Measurements from ENCODE around the gene BBS12.

The BBS12 gene

DNA sequence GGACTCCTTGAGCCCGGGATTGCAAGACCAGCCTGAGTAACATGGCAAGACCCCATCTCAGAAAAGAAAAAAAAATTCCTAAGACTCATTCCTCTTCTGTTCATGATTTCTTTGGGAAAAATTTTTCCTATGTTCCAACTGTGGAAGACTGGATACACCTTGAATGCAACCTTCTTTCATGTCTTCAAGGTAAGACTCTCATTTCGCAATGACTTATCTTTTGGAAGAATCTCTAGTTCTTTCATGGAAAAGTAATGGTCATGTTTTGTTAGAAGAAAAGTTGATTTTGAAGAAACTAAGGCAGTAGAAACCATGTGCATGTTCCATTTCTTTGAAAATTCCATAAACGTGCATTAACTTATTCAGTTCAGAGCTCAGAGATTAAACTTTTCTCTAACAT is 26.0 kb upstream of the BBS12 start:
- Mint-ChIP-seq H3K36me3 (peaks cover 6% of the 10 kb centered on the region), H3K4me1 (peaks cover 32% of the 10 kb centered on the region), H3K4me3 (no peak overlapping the region), H3K9me3 (no peaks in the 10 kb centered on the region), H3K27ac (no peak overlapping the region)
- no peak for DNase-seq (ENCODE audit: low spot score in 2 of 2)
- ATAC-seq = no peak

- Mint-ChIP-seq H3K36me3 (peaks cover 6% of the 10 kb centered on the region), H3K9me3 (no peaks in the 10 kb centered on the region), H3K4me3 (no peak overlapping the region), H3K4me1 (peaks cover 35% of the 10 kb centered on the region), H3K27ac (peak overlapping the region; percentile 57)
- ATAC-seq = no peak
- peak in 1 of 2 donors; percentile 66 for DNase-seq (ENCODE audit: low spot score in 2 of 2)
These were observed 25.0 kb upstream of the BBS12 start for GRCh38 chr4:122707497-122707896.

DNA sequence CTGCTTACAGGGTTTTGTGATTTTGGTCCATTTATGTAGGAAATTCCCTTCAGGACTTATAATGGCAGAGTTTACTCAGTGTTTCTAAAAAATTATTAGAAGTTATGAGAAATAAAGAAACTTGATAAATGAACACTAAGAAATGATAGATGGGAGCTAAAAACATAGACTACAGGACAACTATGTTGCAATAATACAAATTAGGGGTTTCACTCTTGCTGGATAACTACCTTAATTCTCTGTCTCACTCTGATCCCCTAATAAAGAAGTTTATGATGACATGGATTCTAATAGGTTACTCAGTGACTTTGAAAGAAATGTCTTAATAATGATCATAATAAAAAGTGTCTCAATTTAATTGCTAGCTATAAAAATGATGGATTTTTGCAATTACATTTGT is 23.3 kb upstream of the BBS12 start:
- ATAC-seq = no peak
- no peak overlapping the region for H3K27ac Mint-ChIP-seq

GRCh38 chr4:122710434-122711308 is 21.8 kb upstream of the BBS12 start:
- H3K36me3 Mint-ChIP-seq = peaks cover 6% of the 10 kb centered on the region
- DNase-seq (ENCODE audit: low spot score in 2 of 2) (no peak), ATAC-seq (peak; percentile 96)
- peak overlapping the region; percentile 75 for H3K27ac Mint-ChIP-seq
- no peaks in the 10 kb centered on the region for H3K9me3 Mint-ChIP-seq
- peak overlapping the region; percentile 38 for H3K4me3 Mint-ChIP-seq
- H3K4me1 Mint-ChIP-seq = peaks cover 28% of the 10 kb centered on the region

More for the DNA sequence above, 23.3 kb upstream of the BBS12 start:
- H3K36me3 Mint-ChIP-seq = peaks cover 6% of the 10 kb centered on the region
- peaks cover 38% of the 10 kb centered on the region for H3K4me1 Mint-ChIP-seq
- no peaks in the 10 kb centered on the region for H3K9me3 Mint-ChIP-seq
- DNase-seq (ENCODE audit: low spot score in 2 of 2) = no peak
- H3K4me3 Mint-ChIP-seq = no peak overlapping the region

DNA sequence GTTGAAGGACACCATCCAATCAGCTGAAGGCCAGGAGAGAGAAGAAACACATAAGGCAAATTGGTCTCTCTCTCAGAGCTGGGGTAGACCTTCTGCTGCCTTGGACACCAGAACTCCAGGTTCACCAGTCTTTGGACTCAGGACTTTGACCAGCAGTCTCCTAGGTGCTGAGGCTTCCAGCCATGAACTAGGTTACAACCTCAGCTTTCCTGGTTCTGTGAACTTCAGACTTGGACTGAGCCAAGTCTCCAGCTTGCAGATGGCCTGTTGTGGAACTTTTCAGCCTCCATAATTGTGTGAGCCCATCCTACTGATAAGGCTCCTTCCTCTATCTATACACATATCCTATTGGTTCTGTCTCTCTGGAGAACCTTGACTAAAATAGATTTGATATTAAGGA is 20.6 kb upstream of the BBS12 start:
- Mint-ChIP-seq H3K4me1 (peaks cover 26% of the 10 kb centered on the region), H3K4me3 (no peak overlapping the region), H3K36me3 (peaks cover 6% of the 10 kb centered on the region), H3K27ac (no peak overlapping the region), H3K9me3 (no peaks in the 10 kb centered on the region)
- DNase-seq (ENCODE audit: low spot score in 2 of 2) = no peak
- no peak for ATAC-seq

DNA sequence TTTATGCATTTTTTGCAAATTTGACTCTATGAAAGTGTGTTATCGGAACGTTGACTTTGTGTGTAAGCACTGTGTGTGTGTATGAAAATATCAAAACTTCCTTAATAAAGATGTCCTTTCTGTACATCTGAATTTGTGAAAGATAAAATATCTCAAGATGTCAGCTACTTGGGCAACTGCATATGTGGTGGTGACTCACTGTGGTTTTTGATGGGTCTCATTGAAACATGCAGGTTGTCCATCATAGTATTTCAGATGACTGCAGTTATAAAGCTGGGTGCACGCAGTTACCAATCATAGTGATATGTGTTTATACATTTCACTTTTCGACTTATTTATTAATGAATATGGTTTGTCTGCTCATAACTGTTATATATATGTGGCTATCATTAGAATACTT is 19.7 kb upstream of the BBS12 start:
- Mint-ChIP-seq H3K4me1 (peaks cover 28% of the 10 kb centered on the region), H3K27ac (no peak overlapping the region), H3K36me3 (peaks cover 6% of the 10 kb centered on the region), H3K9me3 (no peaks in the 10 kb centered on the region), H3K4me3 (no peak overlapping the region)
- ATAC-seq (peak; percentile 71), DNase-seq (ENCODE audit: low spot score in 2 of 2) (no peak)

- no peak for DNase-seq (ENCODE audit: low spot score in 2 of 2)
- ATAC-seq = no peak
- H3K9me3 Mint-ChIP-seq = no peaks in the 10 kb centered on the region
- peaks cover 26% of the 10 kb centered on the region for H3K4me1 Mint-ChIP-seq
- H3K4me3 Mint-ChIP-seq = no peak overlapping the region
- H3K27ac Mint-ChIP-seq = no peak overlapping the region
- peaks cover 6% of the 10 kb centered on the region for H3K36me3 Mint-ChIP-seq
These were observed 17.3 kb upstream of the BBS12 start for GRCh38 chr4:122715221-122715620.

GRCh38 chr4:122716825-122717448 is 15.6 kb upstream of the BBS12 start:
- no peaks in the 10 kb centered on the region for H3K9me3 Mint-ChIP-seq
- no peaks in the 10 kb centered on the region for H3K36me3 Mint-ChIP-seq
- DNase-seq (ENCODE audit: low spot score in 2 of 2) (peak; percentile 49 to 76), ATAC-seq (peak; percentile 88)
- H3K27ac Mint-ChIP-seq = no peak overlapping the region
- peaks cover 11% of the 10 kb centered on the region for H3K4me1 Mint-ChIP-seq
- no peak overlapping the region for H3K4me3 Mint-ChIP-seq

DNA sequence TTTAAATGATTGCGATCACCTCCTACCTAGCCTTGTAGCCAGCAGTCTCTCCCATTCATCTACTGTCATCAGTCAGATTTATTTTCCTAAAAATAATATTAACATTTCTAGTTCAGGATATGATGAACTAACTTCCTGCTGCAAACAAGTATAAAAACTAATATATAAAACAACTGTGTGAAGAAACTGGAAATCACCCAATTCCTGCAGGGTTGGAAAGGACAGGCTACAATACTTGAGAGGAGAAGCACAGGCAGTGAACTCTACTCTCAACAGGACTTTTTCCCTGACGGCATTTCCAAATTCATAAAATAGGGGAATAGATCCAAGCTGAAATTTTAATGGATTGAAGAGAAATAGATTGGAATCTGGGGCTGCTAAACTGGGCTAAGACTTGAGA is 14.2 kb upstream of the BBS12 start:
- H3K27ac Mint-ChIP-seq = no peak overlapping the region
- peaks cover 6% of the 10 kb centered on the region for H3K4me1 Mint-ChIP-seq
- no peak for DNase-seq (ENCODE audit: low spot score in 2 of 2)
- no peak overlapping the region for H3K4me3 Mint-ChIP-seq
- no peaks in the 10 kb centered on the region for H3K9me3 Mint-ChIP-seq
- H3K36me3 Mint-ChIP-seq = no peaks in the 10 kb centered on the region
- ATAC-seq = no peak

DNA sequence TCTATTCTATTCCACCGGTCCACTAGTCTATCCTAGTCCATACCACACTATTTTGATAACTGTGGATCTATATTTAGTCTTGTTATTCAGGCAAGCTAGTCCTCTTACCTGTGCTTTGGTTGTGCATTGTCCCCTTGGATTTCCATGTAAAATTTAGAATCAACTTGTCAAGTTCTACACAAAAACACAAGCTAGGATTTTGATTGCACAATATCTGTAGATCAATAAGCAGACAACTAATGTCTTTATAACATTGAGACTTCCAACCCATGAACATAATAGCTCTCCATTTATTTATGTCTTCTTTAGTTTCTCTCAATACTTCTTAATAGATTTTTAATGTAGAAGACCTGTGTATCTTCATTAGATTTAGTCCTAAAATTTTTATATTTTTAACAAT is 10.2 kb upstream of the BBS12 start:
- ATAC-seq (no peak), DNase-seq (ENCODE audit: low spot score in 2 of 2) (no peak)
- H3K27ac Mint-ChIP-seq = no peak overlapping the region
- H3K4me1 Mint-ChIP-seq = no peaks in the 10 kb centered on the region
- no peak overlapping the region for H3K4me3 Mint-ChIP-seq
- no peaks in the 10 kb centered on the region for H3K9me3 Mint-ChIP-seq
- peaks cover under 1% of the 10 kb centered on the region for H3K36me3 Mint-ChIP-seq

- Mint-ChIP-seq H3K4me3 (no peak overlapping the region), H3K36me3 (peaks cover 15% of the 10 kb centered on the region), H3K27ac (no peak overlapping the region), H3K9me3 (no peaks in the 10 kb centered on the region), H3K4me1 (peaks cover 11% of the 10 kb centered on the region)
- no peak for ATAC-seq
- no peak for DNase-seq (ENCODE audit: low spot score in 2 of 2)
These were observed 3.6 kb upstream of the BBS12 start for GRCh38 chr4:122728856-122729255.

- Mint-ChIP-seq H3K36me3 (peaks cover 15% of the 10 kb centered on the region), H3K4me1 (peaks cover 11% of the 10 kb centered on the region), H3K4me3 (peak overlapping the region; percentile 91), H3K9me3 (no peaks in the 10 kb centered on the region), H3K27ac (peak overlapping the region; percentile 93)
- no peak for DNase-seq (ENCODE audit: low spot score in 2 of 2)
- ATAC-seq = no peak
These were observed 828 bp upstream of the BBS12 start for GRCh38 chr4:122731676-122732075.

DNA sequence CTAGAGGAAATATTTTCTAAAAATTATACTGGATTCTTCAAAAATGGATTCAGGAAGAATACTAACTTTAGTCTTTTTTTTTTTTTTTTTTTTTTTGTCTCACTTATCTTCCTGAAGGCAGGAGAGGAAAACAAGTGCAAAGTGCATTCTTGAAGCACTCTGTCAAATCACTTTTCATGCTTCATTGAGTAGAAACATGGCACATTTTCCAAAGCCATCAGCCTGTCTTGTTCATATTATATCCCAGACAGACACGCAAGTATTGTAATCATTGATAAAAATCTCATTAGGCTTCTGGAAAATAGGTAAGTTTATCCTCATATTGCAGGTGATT is 1.2 kb downstream of the BBS12 start:
- H3K4me3 Mint-ChIP-seq = peak overlapping the region; percentile 91
- H3K36me3 Mint-ChIP-seq = peaks cover 10% of the 10 kb centered on the region
- H3K27ac Mint-ChIP-seq = peak overlapping the region; percentile 93
- DNase-seq (ENCODE audit: low spot score in 2 of 2) (no peak), ATAC-seq (no peak)
- no peaks in the 10 kb centered on the region for H3K9me3 Mint-ChIP-seq
- H3K4me1 Mint-ChIP-seq = peaks cover 11% of the 10 kb centered on the region

- DNase-seq (ENCODE audit: low spot score in 2 of 2) = no peak
- H3K4me1 Mint-ChIP-seq = no peaks in the 10 kb centered on the region
- no peaks in the 10 kb centered on the region for H3K9me3 Mint-ChIP-seq
- H3K36me3 Mint-ChIP-seq = no peaks in the 10 kb centered on the region
- no peak overlapping the region for H3K27ac Mint-ChIP-seq
- ATAC-seq = no peak
- H3K4me3 Mint-ChIP-seq = no peak overlapping the region
These were observed 6.7 kb downstream of the BBS12 start for GRCh38 chr4:122739174-122739573.

DNA sequence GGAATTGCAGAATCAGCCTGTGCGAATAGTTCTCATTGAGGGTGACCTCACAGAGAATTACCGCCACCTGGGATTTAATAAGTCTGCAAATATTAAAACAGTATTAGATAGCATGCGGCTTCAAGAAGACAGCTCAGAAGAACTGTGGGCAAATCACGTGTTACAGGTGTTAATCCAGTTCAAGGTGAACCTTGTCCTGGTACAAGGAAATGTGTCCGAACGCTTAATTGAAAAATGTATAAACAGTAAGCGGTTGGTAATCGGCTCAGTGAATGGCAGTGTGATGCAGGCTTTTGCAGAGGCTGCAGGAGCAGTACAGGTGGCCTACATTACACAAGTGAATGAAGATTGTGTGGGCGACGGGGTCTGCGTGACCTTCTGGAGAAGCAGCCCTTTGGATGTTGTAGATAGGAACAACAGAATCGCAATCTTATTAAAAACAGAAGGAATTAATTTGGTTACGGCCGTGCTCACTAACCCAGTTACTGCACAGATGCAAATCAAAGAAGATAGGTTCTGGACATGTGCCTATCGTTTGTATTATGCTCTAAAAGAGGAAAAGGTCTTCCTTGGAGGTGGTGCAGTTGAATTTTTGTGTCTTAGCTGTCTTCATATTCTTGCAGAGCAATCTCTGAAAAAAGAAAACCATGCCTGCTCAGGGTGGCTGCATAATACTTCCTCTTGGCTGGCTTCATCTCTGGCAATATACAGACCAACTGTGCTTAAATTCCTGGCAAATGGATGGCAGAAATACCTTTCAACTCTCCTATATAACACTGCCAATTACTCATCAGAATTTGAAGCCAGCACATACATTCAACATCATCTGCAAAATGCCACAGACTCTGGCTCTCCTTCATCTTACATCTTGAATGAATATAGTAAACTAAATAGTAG is 10.7 kb downstream of the BBS12 start:
- H3K36me3 Mint-ChIP-seq = no peaks in the 10 kb centered on the region
- no peak overlapping the region for H3K4me3 Mint-ChIP-seq
- no peak overlapping the region for H3K27ac Mint-ChIP-seq
- ATAC-seq = no peak
- peaks cover 10% of the 10 kb centered on the region for H3K4me1 Mint-ChIP-seq
- no peak for DNase-seq (ENCODE audit: low spot score in 2 of 2)
- peaks cover 2% of the 10 kb centered on the region for H3K9me3 Mint-ChIP-seq

Measured in stimulated activated effector memory CD8-positive, alpha-beta T cell treated with anti-CD3 and anti-CD28 coated beads, Interleukin-12 subunit alpha, Interleukin-12 subunit beta, amount 100 ng/mL, for 72 hours (primary cell).